22Rv1 (cell line): Measurements from ENCODE around the gene F5.
"Not testable (repeated sequence)": the region's sequence is repeated elsewhere in the genome, so short reads cannot be mapped to it uniquely, and the experiment has no call there.

Source experiments
- H3K27ac ChIP-seq: fragments of 450-650 bp; 2 replicates; pipeline ENCODE4 v1.5.1; 2017
- ZFX ChIP-seq: fragments of 450-650 bp; IDR thresholded peaks from 2 replicates; pipeline ENCODE4 v1.6.1; 2017; ENCODE audit warnings: antibody characterized with exemption, borderline replicate concordance
- TF ChIP-seq, protein P1 (sequence below): fragments of 450-650 bp; IDR thresholded peaks from 2 replicates; pipeline ENCODE4 v1.5.1; 2017; ENCODE audit warnings: mild to moderate bottlenecking

The F5 gene

DNA sequence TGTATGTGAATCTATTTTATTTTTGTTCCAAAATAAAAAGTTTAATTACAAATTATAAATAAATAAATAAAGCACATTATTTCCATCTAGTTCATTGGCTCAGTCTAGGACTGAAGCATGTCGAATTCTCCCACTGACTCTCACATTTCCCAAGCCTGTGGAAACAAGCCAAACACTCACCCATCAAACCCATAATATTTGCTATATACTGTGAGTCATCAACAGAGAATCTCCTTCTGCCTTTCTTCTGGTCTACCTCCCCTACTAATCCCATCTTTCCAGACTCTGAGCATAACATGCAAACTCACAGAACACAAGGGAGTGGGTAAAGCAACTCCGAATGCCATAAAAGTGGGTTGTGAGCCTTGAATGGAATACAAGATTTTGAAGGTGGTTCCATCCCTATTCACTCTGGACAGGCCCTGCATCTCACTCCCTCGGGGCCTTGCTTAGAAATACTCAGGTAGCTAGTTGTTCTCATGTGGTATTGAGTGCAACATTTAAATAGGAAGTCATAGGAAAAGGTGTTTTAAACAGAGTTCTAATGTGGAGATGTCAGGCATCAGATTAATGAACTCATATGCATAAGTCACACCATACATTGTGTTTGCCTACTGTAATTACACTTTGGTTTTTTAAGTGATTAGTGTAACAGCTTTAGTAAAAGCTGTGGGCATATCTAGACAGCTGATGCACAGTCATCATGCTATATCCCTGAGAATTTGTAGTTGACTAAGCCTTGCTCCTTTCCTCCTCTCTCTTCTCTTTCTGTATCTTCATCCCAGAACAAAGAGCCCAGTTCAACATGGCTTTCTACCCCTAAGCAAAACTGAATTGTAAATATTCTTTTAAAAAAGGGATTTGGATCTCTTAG lies 47.0 kb downstream of the F5 start:
- TF ChIP-seq, protein P1, sequence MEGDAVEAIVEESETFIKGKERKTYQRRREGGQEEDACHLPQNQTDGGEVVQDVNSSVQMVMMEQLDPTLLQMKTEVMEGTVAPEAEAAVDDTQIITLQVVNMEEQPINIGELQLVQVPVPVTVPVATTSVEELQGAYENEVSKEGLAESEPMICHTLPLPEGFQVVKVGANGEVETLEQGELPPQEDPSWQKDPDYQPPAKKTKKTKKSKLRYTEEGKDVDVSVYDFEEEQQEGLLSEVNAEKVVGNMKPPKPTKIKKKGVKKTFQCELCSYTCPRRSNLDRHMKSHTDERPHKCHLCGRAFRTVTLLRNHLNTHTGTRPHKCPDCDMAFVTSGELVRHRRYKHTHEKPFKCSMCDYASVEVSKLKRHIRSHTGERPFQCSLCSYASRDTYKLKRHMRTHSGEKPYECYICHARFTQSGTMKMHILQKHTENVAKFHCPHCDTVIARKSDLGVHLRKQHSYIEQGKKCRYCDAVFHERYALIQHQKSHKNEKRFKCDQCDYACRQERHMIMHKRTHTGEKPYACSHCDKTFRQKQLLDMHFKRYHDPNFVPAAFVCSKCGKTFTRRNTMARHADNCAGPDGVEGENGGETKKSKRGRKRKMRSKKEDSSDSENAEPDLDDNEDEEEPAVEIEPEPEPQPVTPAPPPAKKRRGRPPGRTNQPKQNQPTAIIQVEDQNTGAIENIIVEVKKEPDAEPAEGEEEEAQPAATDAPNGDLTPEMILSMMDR = no peak
- TF ChIP-seq ZFX = no peak
- no peak overlapping the region for H3K27ac ChIP-seq

GRCh38 chr1:169534653-169535052 lies 51.6 kb downstream of the F5 start:
- TF ChIP-seq, protein P1 = no peak
- no peak for TF ChIP-seq ZFX
- no peak overlapping the region for H3K27ac ChIP-seq

GRCh38 chr1:169533528-169534190 lies 52.6 kb downstream of the F5 start:
- H3K27ac ChIP-seq = not testable (repeated sequence)

GRCh38 chr1:169530448-169530847 lies 55.8 kb downstream of the F5 start:
- TF ChIP-seq, protein P1 = no peak
- TF ChIP-seq ZFX = no peak
- no peak overlapping the region for H3K27ac ChIP-seq

- no peak for TF ChIP-seq ZFX
- TF ChIP-seq, protein P1 = peak; percentile 14; the same call in 1 of the 2 replicates
- H3K27ac ChIP-seq = peak overlapping the region; percentile 69
These were observed 57.1 kb downstream of the F5 start for GRCh38 chr1:169529068-169529642.

DNA sequence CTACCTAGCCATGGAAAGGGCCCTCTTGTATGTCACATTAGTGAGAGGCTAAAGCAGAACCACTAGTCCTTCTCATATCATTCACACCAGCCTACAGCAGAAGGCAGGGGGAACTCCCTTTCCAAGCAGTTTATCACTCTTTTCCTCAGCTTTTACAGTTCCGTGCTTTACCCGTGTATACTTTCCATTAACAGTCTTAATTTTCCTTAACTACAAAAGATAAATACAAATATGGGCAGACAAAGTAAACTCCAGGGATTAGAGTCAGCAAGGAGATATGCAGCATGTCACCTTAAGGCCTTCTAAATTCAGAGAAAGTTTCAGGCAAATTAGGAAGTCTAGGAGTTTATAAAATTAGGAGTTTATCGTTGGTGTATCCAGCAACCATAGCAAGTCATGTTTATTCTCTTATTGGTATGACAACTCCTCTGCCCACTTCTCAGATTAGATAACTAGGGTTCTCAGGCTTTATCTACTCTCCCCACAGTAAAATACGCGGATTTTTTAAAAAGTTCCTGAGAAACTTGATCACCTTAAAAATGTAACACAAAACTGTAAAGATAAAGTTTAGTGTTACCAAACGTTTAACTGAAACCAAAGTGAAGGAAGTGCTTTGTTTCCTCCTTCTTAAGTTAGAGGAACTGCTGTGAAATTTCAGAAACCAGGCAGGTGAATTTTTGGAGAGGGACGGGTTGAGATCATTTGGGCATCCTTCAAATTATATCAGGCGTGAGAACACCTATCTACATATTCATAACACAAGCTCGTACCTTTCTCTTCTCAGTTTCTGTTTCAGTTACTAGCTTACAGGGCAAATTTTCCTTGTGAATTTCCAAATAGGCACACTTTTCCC lies 57.8 kb downstream of the F5 start:
- peak overlapping the region; percentile 69 for H3K27ac ChIP-seq
- TF ChIP-seq, protein P1 = no peak
- no peak for TF ChIP-seq ZFX

DNA sequence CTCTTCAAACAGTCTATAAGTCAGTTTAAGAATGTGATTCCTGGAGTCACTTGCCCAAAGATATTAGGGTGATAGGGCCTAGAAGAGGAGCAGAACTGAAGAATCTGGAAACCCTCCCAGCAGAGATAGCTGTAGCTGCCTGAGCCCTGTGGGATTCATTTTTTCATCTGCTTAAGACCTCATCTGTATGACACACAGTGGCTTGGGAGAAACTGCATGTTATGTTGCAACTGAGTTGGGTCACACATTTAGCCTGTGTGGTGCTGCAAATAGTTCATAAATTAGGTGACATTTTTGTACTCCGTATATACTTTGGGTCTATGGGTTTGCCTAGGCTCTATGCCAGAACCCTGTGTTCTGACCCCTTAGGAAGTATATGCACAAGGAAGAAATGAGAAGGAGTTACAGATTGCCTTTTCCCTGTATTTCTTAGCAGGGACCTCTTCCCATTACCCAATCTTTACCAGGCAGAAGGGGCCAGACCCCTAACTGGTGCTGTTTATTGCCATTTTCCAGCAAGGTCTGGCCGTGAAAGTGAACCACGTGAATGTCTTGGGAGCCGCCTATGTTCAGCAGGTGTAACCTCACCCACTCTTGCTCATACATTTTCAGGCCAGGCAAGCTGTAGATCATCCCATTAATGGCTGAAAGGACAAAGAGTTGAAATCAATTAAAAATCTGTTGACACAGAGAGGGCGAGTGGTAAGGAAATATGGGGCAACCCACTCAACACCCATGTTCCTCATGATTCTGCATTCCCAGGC lies 58.6 kb downstream of the F5 start:
- no peak for TF ChIP-seq ZFX
- TF ChIP-seq, protein P1 = no peak
- H3K27ac ChIP-seq = peak overlapping the region; percentile 69
